ENCODE measurements around the gene TRMT6. TPM values are rescaled to one million over a fixed set of nuclear protein-coding genes. Genes with fewer than 3 reads are reported as not detected.

Gene TRMT6
- total RNA-seq = 9.3 to 11.4 TPM (median 9.7 TPM) in 3 replicates
- long read RNA-seq, transcript TRMT6-201 (11 exons, 2,327 nt) = major isoform, 19 of 26 reads
- long read RNA-seq, partial matches to known transcripts = 0 of 26 reads
- long read RNA-seq, other reads (novel, unspliced or antisense) = 6 of 26 reads

- peaks cover 6% of the 10 kb centered on the region for H3K36me3 Mint-ChIP-seq (ENCODE audit: low read depth)
- peak; percentile 95 for DNase-seq (ENCODE audit: low spot score)
- no peaks in the 10 kb centered on the region for H3K27me3 Mint-ChIP-seq (ENCODE audit: low read depth)
- no peaks in the 10 kb centered on the region for H3K9me3 Mint-ChIP-seq (ENCODE audit: low read depth)
- peaks cover 28% of the 10 kb centered on the region for H3K4me1 Mint-ChIP-seq (ENCODE audit: low read depth)
- TF ChIP-seq, protein P1, sequence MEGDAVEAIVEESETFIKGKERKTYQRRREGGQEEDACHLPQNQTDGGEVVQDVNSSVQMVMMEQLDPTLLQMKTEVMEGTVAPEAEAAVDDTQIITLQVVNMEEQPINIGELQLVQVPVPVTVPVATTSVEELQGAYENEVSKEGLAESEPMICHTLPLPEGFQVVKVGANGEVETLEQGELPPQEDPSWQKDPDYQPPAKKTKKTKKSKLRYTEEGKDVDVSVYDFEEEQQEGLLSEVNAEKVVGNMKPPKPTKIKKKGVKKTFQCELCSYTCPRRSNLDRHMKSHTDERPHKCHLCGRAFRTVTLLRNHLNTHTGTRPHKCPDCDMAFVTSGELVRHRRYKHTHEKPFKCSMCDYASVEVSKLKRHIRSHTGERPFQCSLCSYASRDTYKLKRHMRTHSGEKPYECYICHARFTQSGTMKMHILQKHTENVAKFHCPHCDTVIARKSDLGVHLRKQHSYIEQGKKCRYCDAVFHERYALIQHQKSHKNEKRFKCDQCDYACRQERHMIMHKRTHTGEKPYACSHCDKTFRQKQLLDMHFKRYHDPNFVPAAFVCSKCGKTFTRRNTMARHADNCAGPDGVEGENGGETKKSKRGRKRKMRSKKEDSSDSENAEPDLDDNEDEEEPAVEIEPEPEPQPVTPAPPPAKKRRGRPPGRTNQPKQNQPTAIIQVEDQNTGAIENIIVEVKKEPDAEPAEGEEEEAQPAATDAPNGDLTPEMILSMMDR (IDR thresholded peaks at IDR 0.05) = peak; percentile 23
- peak within 1 kb of the TSS; percentile 97 for H3K27ac Mint-ChIP-seq (ENCODE audit: unreplicated experiment)
- peak within 1 kb of the TSS; percentile 98 for H3K4me3 Mint-ChIP-seq (ENCODE audit: unreplicated experiment)
Measured at GRCh38 chr20:5950271-5951031, at the start of gene TRMT6, which contains the start of gene MCM8. Gene TRMT6, minus strand, starts transcription at chr20:5950533. Its CDS starts 128 bp downstream, at chr20:5950405. Gene MCM8, plus strand, starts transcription at chr20:5950652. Its CDS starts 1,364 bp downstream, at chr20:5952016.

GRCh38 chr20:5999783-6000182, 49.5 kb upstream of the TRMT6 start:
- Mint-ChIP-seq H3K27ac (ENCODE audit: unreplicated experiment) (no peak overlapping the region), H3K36me3 (ENCODE audit: low read depth) (peaks cover 2% of the 10 kb centered on the region), H3K9me3 (ENCODE audit: low read depth) (no peaks in the 10 kb centered on the region), H3K4me1 (ENCODE audit: low read depth) (peaks cover 2% of the 10 kb centered on the region), H3K27me3 (ENCODE audit: low read depth) (no peaks in the 10 kb centered on the region), H3K4me3 (ENCODE audit: unreplicated experiment) (no peak overlapping the region)
- TF ChIP-seq, protein P1 (IDR thresholded peaks at IDR 0.05) = no peak
- no peak for DNase-seq (ENCODE audit: low spot score)

- Mint-ChIP-seq H3K27ac (ENCODE audit: unreplicated experiment) (no peak overlapping the region), H3K4me3 (ENCODE audit: unreplicated experiment) (no peak overlapping the region), H3K4me1 (ENCODE audit: low read depth) (no peaks in the 10 kb centered on the region), H3K9me3 (ENCODE audit: low read depth) (no peaks in the 10 kb centered on the region), H3K27me3 (ENCODE audit: low read depth) (no peaks in the 10 kb centered on the region), H3K36me3 (ENCODE audit: low read depth) (peaks cover 2% of the 10 kb centered on the region)
- no peak for DNase-seq (ENCODE audit: low spot score)
- TF ChIP-seq, protein P1 (IDR thresholded peaks at IDR 0.05) = no peak
Measured at GRCh38 chr20:5996765-5997164, 46.4 kb upstream of the TRMT6 start.

GRCh38 chr20:5991623-5992441, 41.5 kb upstream of the TRMT6 start:
- Mint-ChIP-seq H3K4me3 (ENCODE audit: unreplicated experiment) (no peak overlapping the region), H3K4me1 (ENCODE audit: low read depth) (no peaks in the 10 kb centered on the region), H3K27me3 (ENCODE audit: low read depth) (no peaks in the 10 kb centered on the region), H3K27ac (ENCODE audit: unreplicated experiment) (peak overlapping the region; percentile 45), H3K9me3 (ENCODE audit: low read depth) (no peaks in the 10 kb centered on the region), H3K36me3 (ENCODE audit: low read depth) (peaks cover 2% of the 10 kb centered on the region)
- DNase-seq (ENCODE audit: low spot score) = no peak
- TF ChIP-seq, protein P1 (IDR thresholded peaks at IDR 0.05) = no peak

GRCh38 chr20:5990946-5991345, 40.6 kb upstream of the TRMT6 start:
- no peak overlapping the region for H3K4me3 Mint-ChIP-seq (ENCODE audit: unreplicated experiment)
- H3K27ac Mint-ChIP-seq (ENCODE audit: unreplicated experiment) = no peak overlapping the region
- no peaks in the 10 kb centered on the region for H3K4me1 Mint-ChIP-seq (ENCODE audit: low read depth)
- H3K9me3 Mint-ChIP-seq (ENCODE audit: low read depth) = no peaks in the 10 kb centered on the region
- H3K36me3 Mint-ChIP-seq (ENCODE audit: low read depth) = peaks cover 2% of the 10 kb centered on the region
- DNase-seq (ENCODE audit: low spot score) = no peak
- no peaks in the 10 kb centered on the region for H3K27me3 Mint-ChIP-seq (ENCODE audit: low read depth)
- TF ChIP-seq, protein P1 (IDR thresholded peaks at IDR 0.05) = no peak

Data from chondrocyte (in vitro differentiated cells).